KOPT-K1 (cell line): Measurements from ENCODE around the gene KRT3.

Experiments
- H3K27ac ChIP-seq: fragments of 200-600 bp; sonication (generic); 2 replicates; pipeline ENCODE4 v1.5.1; 2016; ENCODE audit warnings: antibody characterized with exemption, mild to moderate bottlenecking, low read depth, low read length; ENCODE audit not compliant: poor library complexity, severe bottlenecking
- H3K36me3 ChIP-seq: fragments of 200-600 bp; sonication (generic); 2 replicates; pipeline ENCODE4 v1.5.1; 2017; ENCODE audit warnings: antibody characterized with exemption, mild to moderate bottlenecking, low read length, moderate library complexity; ENCODE audit not compliant: insufficient read depth
- H3K9me3 ChIP-seq: fragments of 200-600 bp; sonication (generic); 2 replicates; pipeline ENCODE4 v1.5.1; 2017; ENCODE audit warnings: antibody characterized with exemption, low read length, mild to moderate bottlenecking; ENCODE audit not compliant: insufficient read depth, poor library complexity, severe bottlenecking

The KRT3 gene

DNA sequence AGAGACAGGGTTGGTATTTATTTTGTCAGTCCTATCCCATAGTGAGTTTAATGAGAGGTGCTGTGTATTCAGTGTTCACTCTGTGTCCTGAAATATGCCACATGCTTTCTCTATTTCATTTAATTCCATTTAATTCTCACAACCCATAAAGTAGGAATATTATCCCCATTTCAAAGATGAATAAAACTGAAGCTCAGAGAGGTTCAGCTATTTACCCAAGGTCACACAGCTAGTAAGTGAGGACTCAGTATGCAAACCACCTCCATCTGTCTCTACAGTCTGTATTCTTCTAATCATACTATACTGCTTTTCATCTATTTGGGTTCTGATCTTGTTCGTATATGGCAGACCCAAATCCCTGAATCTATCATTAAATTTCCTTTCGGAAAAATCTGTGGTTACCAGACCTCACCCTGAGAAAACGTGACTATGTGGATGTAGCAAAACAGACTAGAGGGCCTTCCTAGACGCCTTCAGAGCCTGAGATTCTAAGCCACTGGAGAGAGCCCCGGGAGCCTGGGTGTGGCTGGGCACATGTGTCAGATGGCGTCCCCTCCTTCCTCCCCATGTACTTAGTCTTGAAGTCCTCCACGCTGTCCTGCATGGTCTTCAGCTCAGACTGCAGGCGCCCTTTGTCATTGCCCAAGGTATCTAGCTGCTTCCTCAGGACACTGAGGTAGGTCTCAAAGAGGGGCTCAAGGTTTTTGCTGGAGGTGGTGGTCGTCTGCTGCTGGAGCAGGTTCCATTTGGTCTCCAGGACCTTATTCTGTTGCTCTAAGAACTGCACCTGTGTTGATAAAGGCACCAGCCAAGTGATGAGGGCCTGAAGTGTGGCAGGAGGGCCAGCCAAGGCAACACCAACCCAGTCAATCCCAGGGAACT lies 15.5 kb upstream of the KRT3 start:
- Histone ChIP-seq H3K36me3 (no peaks in the 10 kb centered on the region), H3K9me3 (no peaks in the 10 kb centered on the region), H3K27ac (no peak overlapping the region)

DNA sequence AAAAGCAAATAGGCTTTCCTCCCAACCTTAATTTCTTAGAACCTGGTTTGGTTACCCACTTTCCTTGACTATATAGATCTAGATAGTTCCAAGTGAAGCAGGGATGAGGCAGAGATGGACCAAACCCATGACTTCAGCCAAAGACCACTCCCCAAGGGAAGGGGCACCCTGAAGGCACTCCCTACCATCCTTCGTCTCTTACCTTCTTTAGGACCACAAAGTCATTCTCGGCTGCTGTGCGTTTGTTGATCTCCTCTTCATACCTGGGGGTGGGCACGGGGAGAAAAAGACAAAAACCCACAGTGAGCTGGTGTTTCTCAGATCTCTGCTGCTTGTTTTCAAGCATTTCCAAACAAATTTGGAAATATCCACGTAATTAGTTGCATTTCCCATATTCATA lies 14.6 kb upstream of the KRT3 start:
- H3K9me3 ChIP-seq, result no peaks in the 10 kb centered on the region
- H3K36me3 ChIP-seq, result no peaks in the 10 kb centered on the region

GRCh38 chr12:52809166-52809565 lies 13.2 kb upstream of the KRT3 start:
- Histone ChIP-seq H3K9me3 (no peaks in the 10 kb centered on the region), H3K27ac (no peak overlapping the region), H3K36me3 (no peaks in the 10 kb centered on the region)

More for the DNA sequence above, 14.6 kb upstream of the KRT3 start:
- H3K27ac ChIP-seq, result no peak overlapping the region

DNA sequence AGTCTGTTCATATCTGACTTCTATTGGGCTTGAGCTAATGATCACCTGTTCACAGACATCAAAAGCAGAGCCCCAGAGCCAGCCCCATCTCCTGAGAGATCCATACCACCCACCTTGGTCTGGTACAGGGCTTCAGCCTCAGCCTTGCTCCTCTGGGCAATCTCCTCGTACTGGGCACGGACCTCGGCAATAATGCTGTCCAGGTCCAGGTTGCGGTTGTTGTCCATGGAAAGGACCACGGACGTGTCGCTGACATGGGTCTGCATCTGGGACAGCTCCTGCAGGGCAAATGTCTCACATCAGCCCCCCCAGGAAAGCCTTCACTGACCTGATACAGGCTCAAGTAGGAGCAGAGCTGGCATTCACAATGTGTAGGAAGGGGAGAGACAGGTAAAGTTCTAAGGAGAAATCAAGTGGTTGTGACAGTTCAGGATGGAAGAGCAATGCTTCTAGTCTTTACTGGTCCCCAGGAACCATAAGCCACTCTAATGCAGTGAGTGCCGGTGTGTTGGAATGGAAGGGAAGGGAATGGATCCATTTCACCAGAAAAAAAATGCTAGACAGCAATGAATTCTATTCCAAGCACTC lies 12.8 kb upstream of the KRT3 start:
- Histone ChIP-seq H3K36me3 (no peaks in the 10 kb centered on the region), H3K27ac (no peak overlapping the region), H3K9me3 (no peaks in the 10 kb centered on the region)

GRCh38 chr12:52807544-52808470 lies 11.9 kb upstream of the KRT3 start:
- H3K27ac ChIP-seq, result no peak overlapping the region
- H3K36me3 ChIP-seq, result no peaks in the 10 kb centered on the region
- H3K9me3 ChIP-seq, result no peaks in the 10 kb centered on the region

GRCh38 chr12:52806821-52807543 lies 11.1 kb upstream of the KRT3 start:
- H3K9me3 ChIP-seq, result no peaks in the 10 kb centered on the region
- no peak overlapping the region for H3K27ac ChIP-seq
- H3K36me3 ChIP-seq, result no peaks in the 10 kb centered on the region

GRCh38 chr12:52806169-52806811 lies 10.4 kb upstream of the KRT3 start:
- Histone ChIP-seq H3K36me3 (no peaks in the 10 kb centered on the region), H3K27ac (no peak overlapping the region), H3K9me3 (no peaks in the 10 kb centered on the region)

DNA sequence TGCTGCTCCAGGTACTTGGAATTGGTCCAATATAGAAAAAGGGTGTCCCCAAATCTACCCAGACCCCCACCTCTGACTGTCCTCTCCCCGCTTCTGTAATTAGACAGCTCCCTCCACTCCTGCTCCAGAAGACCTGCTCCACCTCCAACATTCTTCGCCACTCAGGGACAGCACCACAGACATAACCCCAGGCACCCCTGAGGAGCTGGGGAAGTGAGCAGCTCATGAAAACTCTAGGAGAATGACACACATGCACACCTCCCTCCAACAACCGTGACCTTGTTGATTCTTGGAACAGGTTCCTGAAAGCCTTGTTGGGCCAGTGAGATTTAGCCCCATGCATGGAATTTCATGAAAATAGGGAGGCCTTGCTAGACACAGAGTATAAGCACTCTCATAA lies 9.8 kb upstream of the KRT3 start:
- Histone ChIP-seq H3K36me3 (no peaks in the 10 kb centered on the region), H3K27ac (no peak overlapping the region), H3K9me3 (no peaks in the 10 kb centered on the region)

DNA sequence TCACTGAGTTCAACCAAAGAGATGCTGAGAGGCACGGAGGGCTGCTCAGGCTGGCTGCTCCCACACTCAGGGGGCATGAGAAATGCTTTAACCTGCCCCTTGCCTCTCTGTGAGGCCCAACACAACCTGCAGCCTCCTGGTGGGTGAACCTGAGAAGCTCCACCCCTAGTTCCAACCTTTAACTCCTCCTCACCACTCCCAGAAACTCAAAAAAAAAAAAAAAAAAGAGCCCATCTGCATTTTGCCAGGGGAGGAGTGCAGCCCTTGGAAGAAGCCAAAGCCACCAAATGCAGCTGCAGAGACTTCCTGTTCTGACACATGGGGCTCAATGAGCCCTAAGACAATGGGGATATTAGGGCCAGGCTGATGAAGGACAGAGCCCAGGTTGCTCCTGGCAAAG lies 9.1 kb upstream of the KRT3 start:
- H3K27ac ChIP-seq, result no peak overlapping the region

DNA sequence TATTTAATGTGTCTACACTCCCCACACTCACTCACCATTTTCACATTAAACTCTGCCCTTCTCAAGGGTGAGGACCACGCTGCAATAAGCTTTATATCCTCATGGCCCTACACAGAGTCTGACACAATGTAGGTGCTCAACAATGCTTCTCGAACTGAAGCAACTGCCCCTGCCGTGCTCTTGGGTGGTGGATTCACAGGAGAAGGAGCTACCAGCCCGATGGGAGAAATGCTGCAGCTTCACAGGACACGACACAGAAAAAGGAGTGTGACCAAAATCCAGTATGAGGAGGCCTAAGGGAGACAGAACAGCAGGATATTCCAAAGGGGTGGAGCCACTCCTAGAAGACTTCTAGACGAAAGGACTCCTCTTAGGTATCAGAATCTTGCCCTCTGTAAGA lies 6.5 kb upstream of the KRT3 start:
- Histone ChIP-seq H3K27ac (no peak overlapping the region), H3K9me3 (no peaks in the 10 kb centered on the region), H3K36me3 (no peaks in the 10 kb centered on the region)

More for the DNA sequence above, 9.1 kb upstream of the KRT3 start:
- H3K36me3 ChIP-seq, result no peaks in the 10 kb centered on the region
- H3K9me3 ChIP-seq, result no peaks in the 10 kb centered on the region

GRCh38 chr12:52801773-52802172 lies 5.9 kb upstream of the KRT3 start:
- Histone ChIP-seq H3K36me3 (no peaks in the 10 kb centered on the region), H3K9me3 (no peaks in the 10 kb centered on the region), H3K27ac (no peak overlapping the region)

GRCh38 chr12:52800259-52800917 lies 4.5 kb upstream of the KRT3 start:
- no peaks in the 10 kb centered on the region for H3K9me3 ChIP-seq
- H3K27ac ChIP-seq, result no peak overlapping the region
- H3K36me3 ChIP-seq, result no peaks in the 10 kb centered on the region

DNA sequence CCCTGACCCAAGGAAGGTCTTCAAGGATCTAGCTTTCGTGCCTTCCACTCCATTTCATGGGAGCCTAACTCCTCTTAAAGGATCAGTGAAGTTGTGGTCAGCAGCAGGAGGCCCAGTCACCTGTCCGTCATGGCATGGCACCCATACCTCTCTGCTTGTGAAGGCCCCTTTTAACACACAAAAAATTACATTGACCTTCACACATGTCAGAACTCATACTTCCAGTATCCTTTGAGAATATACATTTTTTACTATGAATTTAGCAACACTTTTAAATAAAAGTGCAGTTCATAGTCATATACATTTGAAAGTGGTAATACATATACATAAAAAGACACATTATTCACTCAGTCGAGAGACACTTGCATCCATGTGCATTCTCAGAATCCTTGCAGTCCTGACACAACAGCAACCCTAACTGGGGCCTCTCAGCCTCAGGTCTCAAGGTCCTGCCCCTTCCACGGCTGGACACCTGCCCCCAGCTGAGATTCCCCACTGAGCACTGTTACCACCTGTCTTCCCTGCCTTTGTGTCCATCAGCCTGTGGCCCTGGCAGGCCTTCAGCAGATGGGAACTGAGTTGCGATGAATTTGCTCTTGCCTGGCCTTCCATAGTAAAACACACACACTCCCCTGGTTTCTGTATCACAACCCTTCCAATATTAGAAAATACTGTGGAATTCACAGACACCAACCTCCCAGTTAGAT lies 3.7 kb upstream of the KRT3 start:
- H3K27ac ChIP-seq, result no peak overlapping the region
- H3K9me3 ChIP-seq, result no peaks in the 10 kb centered on the region
- no peaks in the 10 kb centered on the region for H3K36me3 ChIP-seq
